Measurements from ENCODE around the gene WDR89.
A peak's percentile ranks its signal among the peaks of the same experiment; 100 is the strongest.
"Not testable (repeated sequence)": the region's sequence is repeated elsewhere in the genome, so short reads cannot be mapped to it uniquely, and the experiment has no call there.

WDR89 gene

GRCh38 chr14:63666335-63666734 lies 24.7 kb upstream of the WDR89 start:
- DNase-seq (ENCODE audit: low spot score), result no peak
- H3K36me3 Mint-ChIP-seq (ENCODE audit: low read depth), result no peaks in the 10 kb centered on the region
- no peaks in the 10 kb centered on the region for H3K9me3 Mint-ChIP-seq
- no peak overlapping the region for H3K4me3 Mint-ChIP-seq
- no peaks in the 10 kb centered on the region for H3K4me1 Mint-ChIP-seq (ENCODE audit: low read depth)
- H3K27me3 Mint-ChIP-seq (ENCODE audit: low read depth), result no peaks in the 10 kb centered on the region
- no peak overlapping the region for H3K27ac Mint-ChIP-seq

- Mint-ChIP-seq H3K36me3 (ENCODE audit: low read depth) (peaks cover 1% of the 10 kb centered on the region), H3K9me3 (no peaks in the 10 kb centered on the region), H3K4me3 (no peak overlapping the region), H3K4me1 (ENCODE audit: low read depth) (peaks cover 3% of the 10 kb centered on the region), H3K27me3 (ENCODE audit: low read depth) (no peaks in the 10 kb centered on the region), H3K27ac (no peak overlapping the region)
- peak; percentile 1 for DNase-seq (ENCODE audit: low spot score)
Measured at GRCh38 chr14:63663428-63664341, 22.0 kb upstream of the WDR89 start.

GRCh38 chr14:63662776-63663175 lies 21.1 kb upstream of the WDR89 start:
- H3K4me1 Mint-ChIP-seq (ENCODE audit: low read depth), result peaks cover 3% of the 10 kb centered on the region
- no peak overlapping the region for H3K27ac Mint-ChIP-seq
- no peaks in the 10 kb centered on the region for H3K27me3 Mint-ChIP-seq (ENCODE audit: low read depth)
- H3K4me3 Mint-ChIP-seq, result no peak overlapping the region
- H3K9me3 Mint-ChIP-seq, result no peaks in the 10 kb centered on the region
- H3K36me3 Mint-ChIP-seq (ENCODE audit: low read depth), result peaks cover 1% of the 10 kb centered on the region
- DNase-seq (ENCODE audit: low spot score), result no peak

GRCh38 chr14:63661881-63662280 lies 20.2 kb upstream of the WDR89 start:
- not testable (repeated sequence) for H3K4me3 Mint-ChIP-seq; H3K27me3 Mint-ChIP-seq (ENCODE audit: low read depth); H3K9me3 Mint-ChIP-seq; DNase-seq (ENCODE audit: low spot score); H3K27ac Mint-ChIP-seq; H3K4me1 Mint-ChIP-seq (ENCODE audit: low read depth); H3K36me3 Mint-ChIP-seq (ENCODE audit: low read depth)

GRCh38 chr14:63659726-63660125 lies 18.1 kb upstream of the WDR89 start:
- DNase-seq (ENCODE audit: low spot score), result no peak
- Mint-ChIP-seq H3K9me3 (no peaks in the 10 kb centered on the region), H3K4me3 (no peak overlapping the region), H3K27me3 (ENCODE audit: low read depth) (no peaks in the 10 kb centered on the region), H3K36me3 (ENCODE audit: low read depth) (peaks cover 1% of the 10 kb centered on the region), H3K4me1 (ENCODE audit: low read depth) (peaks cover 3% of the 10 kb centered on the region), H3K27ac (no peak overlapping the region)

- no peaks in the 10 kb centered on the region for H3K27me3 Mint-ChIP-seq (ENCODE audit: low read depth)
Measured at GRCh38 chr14:63656194-63656593, 14.5 kb upstream of the WDR89 start.

GRCh38 chr14:63654936-63655335 lies 13.3 kb upstream of the WDR89 start:
- Mint-ChIP-seq H3K4me3 (no peak overlapping the region), H3K4me1 (ENCODE audit: low read depth) (peaks cover 13% of the 10 kb centered on the region), H3K27ac (no peak overlapping the region), H3K36me3 (ENCODE audit: low read depth) (peaks cover 5% of the 10 kb centered on the region), H3K9me3 (no peaks in the 10 kb centered on the region), H3K27me3 (ENCODE audit: low read depth) (no peaks in the 10 kb centered on the region)
- DNase-seq (ENCODE audit: low spot score), result no peak

More at GRCh38 chr14:63656194-63656593, 14.5 kb upstream of the WDR89 start:
- Mint-ChIP-seq H3K4me1 (ENCODE audit: low read depth) (peaks cover 3% of the 10 kb centered on the region), H3K9me3 (no peaks in the 10 kb centered on the region), H3K4me3 (no peak overlapping the region), H3K36me3 (ENCODE audit: low read depth) (peaks cover 5% of the 10 kb centered on the region), H3K27ac (no peak overlapping the region)
- DNase-seq (ENCODE audit: low spot score), result no peak

- H3K27me3 Mint-ChIP-seq (ENCODE audit: low read depth), result no peaks in the 10 kb centered on the region
- H3K4me1 Mint-ChIP-seq (ENCODE audit: low read depth), result peaks cover 14% of the 10 kb centered on the region
- no peak for DNase-seq (ENCODE audit: low spot score)
- no peak overlapping the region for H3K4me3 Mint-ChIP-seq
- peaks cover 3% of the 10 kb centered on the region for H3K36me3 Mint-ChIP-seq (ENCODE audit: low read depth)
- no peaks in the 10 kb centered on the region for H3K9me3 Mint-ChIP-seq
- H3K27ac Mint-ChIP-seq, result no peak overlapping the region
Measured at GRCh38 chr14:63654346-63654745, 12.7 kb upstream of the WDR89 start.

GRCh38 chr14:63652406-63652805 lies 10.7 kb upstream of the WDR89 start:
- Mint-ChIP-seq H3K27ac (no peak overlapping the region), H3K9me3 (no peaks in the 10 kb centered on the region), H3K27me3 (ENCODE audit: low read depth) (no peaks in the 10 kb centered on the region), H3K4me3 (no peak overlapping the region), H3K4me1 (ENCODE audit: low read depth) (peaks cover 19% of the 10 kb centered on the region), H3K36me3 (ENCODE audit: low read depth) (peaks cover 3% of the 10 kb centered on the region)
- peak; percentile 3 for DNase-seq (ENCODE audit: low spot score)

- H3K27me3 Mint-ChIP-seq (ENCODE audit: low read depth), result no peaks in the 10 kb centered on the region
- H3K9me3 Mint-ChIP-seq, result no peaks in the 10 kb centered on the region
- H3K36me3 Mint-ChIP-seq (ENCODE audit: low read depth), result peaks cover 6% of the 10 kb centered on the region
- peaks cover 20% of the 10 kb centered on the region for H3K4me1 Mint-ChIP-seq (ENCODE audit: low read depth)
- peak overlapping the region; percentile 55 for H3K4me3 Mint-ChIP-seq
- peak overlapping the region; percentile 91 for H3K27ac Mint-ChIP-seq
- peak; percentile 46 for DNase-seq (ENCODE audit: low spot score)
Measured at GRCh38 chr14:63650256-63650952, 8.7 kb upstream of the WDR89 start.

- Mint-ChIP-seq H3K4me1 (ENCODE audit: low read depth) (peaks cover 22% of the 10 kb centered on the region), H3K36me3 (ENCODE audit: low read depth) (peaks cover 3% of the 10 kb centered on the region), H3K27ac (no peak overlapping the region), H3K4me3 (no peak overlapping the region), H3K27me3 (ENCODE audit: low read depth) (no peaks in the 10 kb centered on the region), H3K9me3 (no peaks in the 10 kb centered on the region)
- DNase-seq (ENCODE audit: low spot score), result no peak
Measured at GRCh38 chr14:63647696-63648410, 6.2 kb upstream of the WDR89 start.

- Mint-ChIP-seq H3K27ac (no peak overlapping the region), H3K36me3 (ENCODE audit: low read depth) (peaks cover 6% of the 10 kb centered on the region), H3K27me3 (ENCODE audit: low read depth) (no peaks in the 10 kb centered on the region), H3K9me3 (no peaks in the 10 kb centered on the region), H3K4me3 (no peak overlapping the region), H3K4me1 (ENCODE audit: low read depth) (peaks cover 16% of the 10 kb centered on the region)
- no peak for DNase-seq (ENCODE audit: low spot score)
Measured at GRCh38 chr14:63644741-63645140, 3.1 kb upstream of the WDR89 start.

GRCh38 chr14:63642656-63643382 lies 1.1 kb upstream of the WDR89 start:
- Mint-ChIP-seq H3K4me1 (ENCODE audit: low read depth) (peaks cover 28% of the 10 kb centered on the region), H3K27ac (peak overlapping the region; percentile 89), H3K36me3 (ENCODE audit: low read depth) (peaks cover 20% of the 10 kb centered on the region), H3K27me3 (ENCODE audit: low read depth) (no peaks in the 10 kb centered on the region), H3K9me3 (no peaks in the 10 kb centered on the region), H3K4me3 (peak overlapping the region; percentile 82)
- no peak for DNase-seq (ENCODE audit: low spot score)
